Neural progenitor cell (in vitro differentiated cells): ENCODE data around the gene SPRR5. TPM values are rescaled to one million over a fixed set of nuclear protein-coding genes. Genes with fewer than 3 reads are reported as not detected.

Source experiments
- DNase-seq: peaks from one replicate; pipeline ENCODE4 v3.0.0-alpha.2; 2016; ENCODE audit warnings: low spot score
- H2AFZ ChIP-seq: fragments of 200-600 bp; sonication (generic); replicated peaks from 2 replicates; pipeline ENCODE4 v1.6.1; 2016; ENCODE audit warnings: antibody characterized with exemption
- H3F3A ChIP-seq: fragments of 200-600 bp; sonication (generic); 2 replicates; pipeline ENCODE4 v1.6.1; 2016; ENCODE audit warnings: antibody characterized with exemption, low read depth
- H3K27ac ChIP-seq: fragments of 200-600 bp; sonication (generic); 2 replicates; pipeline ENCODE4 v1.5.1; 2016; ENCODE audit warnings: mild to moderate bottlenecking
- H3K27me3 ChIP-seq: fragments of 200-600 bp; sonication (generic); 2 replicates; pipeline ENCODE4 v1.6.1; 2016; ENCODE audit warnings: mild to moderate bottlenecking, moderate library complexity
- H3K36me3 ChIP-seq: fragments of 200-600 bp; sonication (generic); 2 replicates; pipeline ENCODE4 v1.5.1; 2016
- H3K4me1 ChIP-seq: fragments of 200-600 bp; sonication (generic); 2 replicates; pipeline ENCODE4 v1.6.1; 2016; ENCODE audit warnings: mixed run types
- H3K4me2 ChIP-seq: fragments of 200-600 bp; sonication (generic); 2 replicates; pipeline ENCODE4 v1.6.1; 2016
- H3K4me3 ChIP-seq: fragments of 200-600 bp; sonication (generic); 2 replicates; pipeline ENCODE4 v1.5.1; 2016
- H3K79me2 ChIP-seq: fragments of 200-600 bp; sonication (generic); 2 replicates; pipeline ENCODE4 v1.6.1; 2016; ENCODE audit warnings: low read depth
- H3K9ac ChIP-seq: fragments of 200-600 bp; sonication (generic); 2 replicates; pipeline ENCODE4 v1.6.1; 2016
- H3K9me3 ChIP-seq: fragments of 200-600 bp; sonication (generic); 2 replicates; pipeline ENCODE4 v1.5.1; 2016; ENCODE audit warnings: low read depth
- H4K20me1 ChIP-seq: fragments of 200-600 bp; sonication (generic); 2 replicates; pipeline ENCODE4 v1.6.1; 2016; ENCODE audit warnings: low read depth
- H3K27ac Mint-ChIP-seq: 3 replicates; pipeline ENCODE4 v1.8.0; 2021; ENCODE audit warnings: mixed read lengths
- H3K27me3 Mint-ChIP-seq: 2 replicates; pipeline ENCODE4 v1.8.0; 2022; ENCODE audit warnings: low read depth, mild to moderate bottlenecking, inconsistent platforms, moderate library complexity, mixed read lengths; ENCODE audit not compliant: insufficient read depth
- H3K36me3 Mint-ChIP-seq: 3 replicates; pipeline ENCODE4 v1.8.0; 2021; ENCODE audit warnings: mixed read lengths
- H3K4me1 Mint-ChIP-seq: 3 replicates; pipeline ENCODE4 v1.8.0; 2021; ENCODE audit warnings: mixed read lengths
- H3K4me3 Mint-ChIP-seq: 3 replicates; pipeline ENCODE4 v1.8.0; 2021; ENCODE audit warnings: mild to moderate bottlenecking, moderate library complexity, mixed read lengths
- H3K9me3 Mint-ChIP-seq: 3 replicates; pipeline ENCODE4 v1.8.0; 2020; ENCODE audit warnings: mixed read lengths
- EZH2 ChIP-seq: fragments of 200-600 bp; sonication (generic); IDR thresholded peaks from 2 replicates; pipeline ENCODE4 v1.6.1; 2017; ENCODE audit warnings: antibody characterized with exemption, mild to moderate bottlenecking, moderate library complexity
- EZH2phosphoT487 ChIP-seq: fragments of 200-600 bp; sonication (generic); IDR thresholded peaks from 2 replicates; pipeline ENCODE4 v1.6.1; 2017; ENCODE audit warnings: antibody characterized with exemption
- total RNA-seq: library from RNA; depleted of rRNA; stranded (reverse); fragments of >200 nt; gene quantifications from 2 replicates; pipeline ENCODE4 v1.2.3, GENCODE V29; 2015; ENCODE audit warnings: low replicate concordance
- TF ChIP-seq, protein P1 (sequence below): fragments of 200-600 bp; sonication (generic); IDR thresholded peaks from 2 replicates; pipeline ENCODE4 v1.5.1; 2017; ENCODE audit warnings: antibody characterized with exemption, mild to moderate bottlenecking

SPRR5 gene
- total RNA-seq, 1 donor from 2014 or later = not detected

DNA sequence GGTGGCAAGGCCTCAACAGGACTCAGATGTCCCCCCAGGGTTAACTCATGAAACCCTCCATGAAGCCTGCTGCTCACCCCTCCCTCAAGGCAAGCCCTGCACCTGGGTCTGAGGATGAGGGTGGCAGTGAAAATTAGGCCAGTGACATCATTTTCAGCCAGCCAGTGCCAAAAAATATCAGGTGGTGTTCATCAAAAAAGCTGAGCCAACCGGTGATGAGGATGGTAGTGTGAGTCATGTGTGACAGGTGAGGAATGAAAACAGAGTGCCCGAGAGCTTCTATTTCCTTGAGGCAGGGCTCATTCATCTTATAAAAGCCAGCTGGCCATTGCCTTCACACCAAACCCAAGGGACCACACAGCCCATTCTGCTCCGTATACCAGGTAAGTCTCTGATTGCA, 36.7 kb downstream of the SPRR5 start, which contains the start of gene SPRR1A:
Gene SPRR1A, plus strand, starts transcription at position 339 of the 400 bp plus-strand sequence. CDS start 1,150 bp downstream, outside the sequence.
- DNase-seq = no peak
- Histone ChIP-seq H3K4me2 (no peak within 1 kb of the TSS), H3K79me2 (no peaks in the 10 kb centered on the region), H3K9ac (no peak within 1 kb of the TSS), H4K20me1 (no peaks in the 10 kb centered on the region), H2AFZ (no peak within 1 kb of the TSS), H3K36me3 (no peaks in the 10 kb centered on the region), H3F3A (no peaks in the 10 kb centered on the region), H3K9me3 (peaks cover 17% of the 10 kb centered on the region), H3K27ac (no peak within 1 kb of the TSS), H3K27me3 (no peaks in the 10 kb centered on the region), H3K4me3 (no peak within 1 kb of the TSS), H3K4me1 (no peaks in the 10 kb centered on the region)
- Mint-ChIP-seq H3K9me3 (no peaks in the 10 kb centered on the region), H3K27me3 (peaks cover 7% of the 10 kb centered on the region), H3K36me3 (no peaks in the 10 kb centered on the region), H3K27ac (no peak within 1 kb of the TSS), H3K4me1 (no peaks in the 10 kb centered on the region), H3K4me3 (no peak within 1 kb of the TSS)
- TF ChIP-seq, protein P1, sequence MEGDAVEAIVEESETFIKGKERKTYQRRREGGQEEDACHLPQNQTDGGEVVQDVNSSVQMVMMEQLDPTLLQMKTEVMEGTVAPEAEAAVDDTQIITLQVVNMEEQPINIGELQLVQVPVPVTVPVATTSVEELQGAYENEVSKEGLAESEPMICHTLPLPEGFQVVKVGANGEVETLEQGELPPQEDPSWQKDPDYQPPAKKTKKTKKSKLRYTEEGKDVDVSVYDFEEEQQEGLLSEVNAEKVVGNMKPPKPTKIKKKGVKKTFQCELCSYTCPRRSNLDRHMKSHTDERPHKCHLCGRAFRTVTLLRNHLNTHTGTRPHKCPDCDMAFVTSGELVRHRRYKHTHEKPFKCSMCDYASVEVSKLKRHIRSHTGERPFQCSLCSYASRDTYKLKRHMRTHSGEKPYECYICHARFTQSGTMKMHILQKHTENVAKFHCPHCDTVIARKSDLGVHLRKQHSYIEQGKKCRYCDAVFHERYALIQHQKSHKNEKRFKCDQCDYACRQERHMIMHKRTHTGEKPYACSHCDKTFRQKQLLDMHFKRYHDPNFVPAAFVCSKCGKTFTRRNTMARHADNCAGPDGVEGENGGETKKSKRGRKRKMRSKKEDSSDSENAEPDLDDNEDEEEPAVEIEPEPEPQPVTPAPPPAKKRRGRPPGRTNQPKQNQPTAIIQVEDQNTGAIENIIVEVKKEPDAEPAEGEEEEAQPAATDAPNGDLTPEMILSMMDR = no peak
- TF ChIP-seq EZH2phosphoT487 = no peak
- no peak for TF ChIP-seq EZH2

DNA sequence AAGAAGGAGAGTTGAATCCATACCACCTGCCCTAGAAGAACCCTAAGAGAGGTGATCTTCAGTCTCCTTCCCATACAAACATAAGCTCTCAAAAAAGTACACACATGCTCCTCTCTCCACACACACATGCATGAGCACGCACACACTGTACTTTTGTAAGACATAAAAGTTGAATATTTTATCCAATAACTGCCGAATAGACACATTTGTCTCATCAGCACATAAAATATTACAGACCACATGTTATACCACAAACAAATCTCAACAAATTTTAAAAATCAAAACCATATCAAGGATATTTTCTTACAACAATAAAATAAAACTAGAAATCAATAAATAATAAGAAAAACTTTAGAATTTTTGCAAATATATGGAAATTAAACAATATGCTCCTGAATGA, 39.6 kb downstream of the SPRR5 start:
- Mint-ChIP-seq H3K36me3 (no peaks in the 10 kb centered on the region), H3K9me3 (no peaks in the 10 kb centered on the region), H3K4me1 (no peaks in the 10 kb centered on the region), H3K27ac (no peak overlapping the region), H3K4me3 (no peak overlapping the region), H3K27me3 (peaks cover 2% of the 10 kb centered on the region)
- Histone ChIP-seq H3K4me3 (no peak overlapping the region), H3K27me3 (no peaks in the 10 kb centered on the region), H3K9me3 (peaks cover 25% of the 10 kb centered on the region), H3K79me2 (no peaks in the 10 kb centered on the region), H3K4me2 (no peak overlapping the region), H2AFZ (no peak overlapping the region), H3K36me3 (no peaks in the 10 kb centered on the region), H4K20me1 (no peaks in the 10 kb centered on the region), H3K9ac (no peak overlapping the region), H3K27ac (no peak overlapping the region), H3F3A (no peaks in the 10 kb centered on the region), H3K4me1 (no peaks in the 10 kb centered on the region)
- no peak for DNase-seq
- TF ChIP-seq EZH2phosphoT487 (no peak), EZH2 (no peak)
- TF ChIP-seq, protein P1 = no peak

DNA sequence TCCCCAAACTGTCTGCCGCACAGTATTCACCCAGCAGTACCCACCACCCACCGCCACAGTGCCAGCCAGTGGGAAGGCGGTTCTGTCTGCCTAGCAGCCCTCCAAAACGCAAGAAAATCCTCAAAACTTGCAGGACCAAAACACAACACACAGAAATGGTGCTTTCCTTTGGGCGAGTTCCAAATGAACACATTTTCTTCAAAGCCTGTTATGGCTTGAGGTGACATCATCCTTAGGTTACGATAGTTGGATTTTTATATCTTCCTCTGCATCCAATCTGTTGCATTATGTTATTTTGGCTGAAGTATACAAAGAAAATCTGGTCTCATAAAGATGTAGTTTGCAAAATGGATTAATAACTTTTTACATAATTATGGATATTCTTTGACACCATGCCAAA, 46.2 kb downstream of the SPRR5 start:
- no peaks in the 10 kb centered on the region for H3K36me3 Mint-ChIP-seq
- no peaks in the 10 kb centered on the region for H3K4me1 ChIP-seq
- no peak overlapping the region for H2AFZ ChIP-seq
- H3K9me3 ChIP-seq = peaks cover 48% of the 10 kb centered on the region
- no peaks in the 10 kb centered on the region for H3K27me3 ChIP-seq
- no peak overlapping the region for H3K4me3 ChIP-seq
- no peaks in the 10 kb centered on the region for H3K27me3 Mint-ChIP-seq
- no peaks in the 10 kb centered on the region for H3K4me1 Mint-ChIP-seq
- H3K27ac ChIP-seq = no peak overlapping the region
- no peak for TF ChIP-seq EZH2phosphoT487
- TF ChIP-seq, protein P1 = no peak
- no peak for TF ChIP-seq EZH2
- no peaks in the 10 kb centered on the region for H3K36me3 ChIP-seq
- H3K79me2 ChIP-seq = no peaks in the 10 kb centered on the region
- H3K9me3 Mint-ChIP-seq = peaks cover 3% of the 10 kb centered on the region
- H4K20me1 ChIP-seq = no peaks in the 10 kb centered on the region
- no peak overlapping the region for H3K9ac ChIP-seq
- no peak overlapping the region for H3K27ac Mint-ChIP-seq
- no peak overlapping the region for H3K4me3 Mint-ChIP-seq
- no peak overlapping the region for H3K4me2 ChIP-seq
- H3F3A ChIP-seq = no peaks in the 10 kb centered on the region
- no peak for DNase-seq
